ENCODE measurements around the gene ZNF778.
"Not testable (repeated sequence)": the region's sequence is repeated elsewhere in the genome, so short reads cannot be mapped to it uniquely, and the experiment has no call there.

ZNF778 gene

GRCh38 chr16:89184677-89184932 lies 32.9 kb upstream of the ZNF778 start:
- Histone ChIP-seq H3K4me3 (ENCODE audit: low read depth, low read length) (no peak overlapping the region), H3K9ac (ENCODE audit: low read length) (no peak overlapping the region), H3K27me3 (ENCODE audit: control insufficient read depth, insufficient read depth, low read length) (peaks cover 32% of the 10 kb centered on the region; the same call in 1 of the 2 replicates), H3K9me3 (ENCODE audit: control insufficient read depth, insufficient read depth, low read depth, low read length) (no peaks in the 10 kb centered on the region), H3K27ac (ENCODE audit: low read depth, low read length) (no peak overlapping the region), H3K36me3 (ENCODE audit: control insufficient read depth, insufficient read depth, low read length) (no peaks in the 10 kb centered on the region), H3K4me1 (ENCODE audit: control insufficient read depth, insufficient read depth, low read length) (no peaks in the 10 kb centered on the region)

DNA sequence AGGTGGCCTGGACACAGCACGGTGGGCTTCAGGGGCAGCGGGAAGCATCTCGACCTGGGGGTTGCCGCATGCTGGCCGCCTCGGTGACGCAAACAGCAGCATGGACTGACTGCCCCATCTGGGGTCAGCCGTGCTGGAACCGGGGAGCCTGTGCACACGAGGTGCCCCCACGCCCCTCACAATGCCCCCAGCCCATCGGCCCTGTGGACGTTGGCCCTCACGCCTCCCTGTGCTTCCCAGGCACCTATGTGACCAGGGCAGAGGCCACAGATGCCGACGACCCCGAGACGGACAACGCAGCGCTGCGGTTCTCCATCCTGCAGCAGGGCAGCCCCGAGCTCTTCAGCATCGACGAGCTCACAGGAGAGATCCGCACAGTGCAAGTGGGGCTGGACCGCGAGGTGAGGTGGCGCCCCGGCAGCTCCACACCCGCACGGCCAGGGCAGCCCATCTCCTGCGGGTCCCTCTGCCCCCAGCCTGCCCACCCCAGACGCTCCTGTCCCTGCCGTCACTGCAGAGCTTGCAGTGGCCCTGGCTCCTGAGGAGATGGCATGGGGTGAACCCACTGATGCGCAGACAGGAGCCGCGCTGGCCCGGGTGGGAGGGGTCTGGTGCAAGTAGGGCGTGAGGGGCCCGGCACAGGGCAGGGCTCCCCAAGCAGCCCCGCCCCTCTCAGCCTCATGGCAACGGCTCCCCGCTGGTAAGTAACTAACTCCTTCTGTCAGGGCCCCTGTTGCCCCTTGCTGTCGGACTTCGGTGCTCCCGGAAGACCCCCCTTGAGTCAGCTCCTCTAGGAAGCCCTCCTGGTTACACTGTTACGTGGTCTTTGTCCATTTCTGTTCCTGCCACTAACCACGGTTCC lies 32.3 kb upstream of the ZNF778 start:
- Histone ChIP-seq H3K27me3 (ENCODE audit: control insufficient read depth, insufficient read depth, low read length) (peaks cover 37% of the 10 kb centered on the region; the same call in 1 of the 2 replicates), H3K27ac (ENCODE audit: low read depth, low read length) (no peak overlapping the region), H3K9me3 (ENCODE audit: control insufficient read depth, insufficient read depth, low read depth, low read length) (no peaks in the 10 kb centered on the region), H3K4me3 (ENCODE audit: low read depth, low read length) (no peak overlapping the region), H3K9ac (ENCODE audit: low read length) (no peak overlapping the region), H3K36me3 (ENCODE audit: control insufficient read depth, insufficient read depth, low read length) (no peaks in the 10 kb centered on the region), H3K4me1 (ENCODE audit: control insufficient read depth, insufficient read depth, low read length) (no peaks in the 10 kb centered on the region)

DNA sequence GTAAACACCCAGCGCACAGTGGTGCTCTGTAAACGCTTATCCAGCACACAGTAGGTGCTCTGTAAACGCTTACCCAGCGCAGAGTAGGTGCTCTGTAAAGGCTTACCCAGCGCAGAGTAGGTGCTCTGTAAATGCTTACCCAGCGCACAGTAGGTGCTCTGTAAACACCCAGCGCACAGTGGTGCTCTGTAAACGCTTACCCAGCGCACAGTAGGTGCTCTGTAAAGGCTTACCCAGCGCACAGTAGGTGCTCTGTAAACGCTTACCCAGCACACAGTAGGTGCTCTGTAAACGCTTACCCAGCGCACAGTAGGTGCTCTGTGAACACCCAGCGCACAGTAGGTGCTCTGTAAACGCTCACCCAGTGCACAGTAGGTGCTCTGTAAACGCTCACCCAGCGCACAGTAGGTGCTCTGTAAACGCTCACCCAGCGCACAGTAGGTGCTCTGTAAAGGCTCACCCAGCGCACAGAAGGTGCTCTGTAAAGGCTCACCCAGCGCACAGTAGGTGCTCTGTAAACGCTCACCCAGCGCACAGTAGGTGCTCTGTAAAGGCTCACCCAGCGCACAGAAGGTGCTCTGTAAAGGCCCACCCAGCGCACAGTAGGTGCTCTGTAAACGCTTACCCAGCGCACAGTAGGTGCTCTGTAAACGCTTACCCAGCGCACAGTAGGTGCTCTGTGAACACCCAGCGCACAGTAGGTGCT lies 31.5 kb upstream of the ZNF778 start:
- H3K27ac ChIP-seq (ENCODE audit: low read depth, low read length); H3K9me3 ChIP-seq (ENCODE audit: control insufficient read depth, insufficient read depth, low read depth, low read length); H3K9ac ChIP-seq (ENCODE audit: low read length); H3K4me3 ChIP-seq (ENCODE audit: low read depth, low read length); H3K36me3 ChIP-seq (ENCODE audit: control insufficient read depth, insufficient read depth, low read length); H3K4me1 ChIP-seq (ENCODE audit: control insufficient read depth, insufficient read depth, low read length): not testable (repeated sequence)
- H3K27me3 ChIP-seq (ENCODE audit: control insufficient read depth, insufficient read depth, low read length): peaks cover 46% of the 10 kb centered on the region; the same call in 1 of the 2 replicates

GRCh38 chr16:89186593-89187031 lies 30.9 kb upstream of the ZNF778 start:
- not testable (repeated sequence) for H3K4me1 ChIP-seq (ENCODE audit: control insufficient read depth, insufficient read depth, low read length); H3K4me3 ChIP-seq (ENCODE audit: low read depth, low read length); H3K27ac ChIP-seq (ENCODE audit: low read depth, low read length); H3K9ac ChIP-seq (ENCODE audit: low read length); H3K9me3 ChIP-seq (ENCODE audit: control insufficient read depth, insufficient read depth, low read depth, low read length); H3K36me3 ChIP-seq (ENCODE audit: control insufficient read depth, insufficient read depth, low read length)
- H3K27me3 ChIP-seq (ENCODE audit: control insufficient read depth, insufficient read depth, low read length): peaks cover 52% of the 10 kb centered on the region

- H3K4me3 ChIP-seq (ENCODE audit: low read depth, low read length): no peak overlapping the region
- peaks cover 56% of the 10 kb centered on the region for H3K27me3 ChIP-seq (ENCODE audit: control insufficient read depth, insufficient read depth, low read length)
- H3K9ac ChIP-seq (ENCODE audit: low read length): no peak overlapping the region
- H3K36me3 ChIP-seq (ENCODE audit: control insufficient read depth, insufficient read depth, low read length): no peaks in the 10 kb centered on the region
- no peaks in the 10 kb centered on the region for H3K4me1 ChIP-seq (ENCODE audit: control insufficient read depth, insufficient read depth, low read length)
- H3K27ac ChIP-seq (ENCODE audit: low read depth, low read length): no peak overlapping the region
- H3K9me3 ChIP-seq (ENCODE audit: control insufficient read depth, insufficient read depth, low read depth, low read length): peaks cover 4% of the 10 kb centered on the region; the same call in 1 of the 2 replicates
Observed at GRCh38 chr16:89187032-89187769, 30.3 kb upstream of the ZNF778 start.

GRCh38 chr16:89187770-89188392 lies 29.6 kb upstream of the ZNF778 start:
- Histone ChIP-seq H3K9ac (ENCODE audit: low read length) (no peak overlapping the region), H3K36me3 (ENCODE audit: control insufficient read depth, insufficient read depth, low read length) (no peaks in the 10 kb centered on the region), H3K27ac (ENCODE audit: low read depth, low read length) (no peak overlapping the region), H3K9me3 (ENCODE audit: control insufficient read depth, insufficient read depth, low read depth, low read length) (peaks cover 4% of the 10 kb centered on the region; the same call in 1 of the 2 replicates), H3K27me3 (ENCODE audit: control insufficient read depth, insufficient read depth, low read length) (peaks cover 58% of the 10 kb centered on the region), H3K4me3 (ENCODE audit: low read depth, low read length) (no peak overlapping the region), H3K4me1 (ENCODE audit: control insufficient read depth, insufficient read depth, low read length) (no peaks in the 10 kb centered on the region)

DNA sequence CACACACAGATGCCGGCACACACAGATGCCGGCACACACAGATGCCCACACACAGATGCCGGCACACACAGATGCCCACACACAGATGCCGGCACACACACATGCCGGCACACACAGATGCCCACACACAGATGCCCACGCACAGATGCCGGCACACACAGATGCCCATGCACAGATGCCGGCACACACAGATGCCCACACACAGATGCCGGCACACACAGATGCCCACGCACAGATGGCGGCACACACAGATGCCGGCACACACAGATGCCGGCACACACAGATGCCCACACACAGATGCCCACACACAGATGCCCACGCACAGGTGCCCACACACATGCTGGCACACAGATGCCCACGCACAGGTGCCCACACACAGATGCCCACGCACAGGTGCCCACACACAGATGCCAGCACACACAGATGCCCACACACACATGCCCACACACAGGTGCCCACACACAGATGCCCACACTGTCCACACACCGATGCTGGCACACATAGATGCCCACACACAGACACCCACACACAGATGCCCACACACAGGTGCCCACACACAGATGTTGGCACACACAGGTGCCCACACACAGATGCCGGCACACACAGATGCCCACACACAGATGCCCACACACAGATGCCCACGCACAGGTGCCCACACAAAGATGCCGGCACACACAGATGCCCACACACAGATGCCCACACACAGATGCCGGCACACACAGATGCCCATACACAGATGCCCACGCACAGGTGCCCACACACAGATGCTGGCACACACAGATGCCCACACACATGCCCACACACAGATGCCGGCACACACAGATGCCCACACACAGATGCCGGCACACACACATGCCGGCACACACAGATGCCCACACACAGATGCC lies 28.8 kb upstream of the ZNF778 start:
- not testable (repeated sequence) for H3K36me3 ChIP-seq (ENCODE audit: control insufficient read depth, insufficient read depth, low read length); H3K4me1 ChIP-seq (ENCODE audit: control insufficient read depth, insufficient read depth, low read length); H3K9me3 ChIP-seq (ENCODE audit: control insufficient read depth, insufficient read depth, low read depth, low read length); H3K4me3 ChIP-seq (ENCODE audit: low read depth, low read length); H3K27ac ChIP-seq (ENCODE audit: low read depth, low read length); H3K9ac ChIP-seq (ENCODE audit: low read length)
- peaks cover 56% of the 10 kb centered on the region for H3K27me3 ChIP-seq (ENCODE audit: control insufficient read depth, insufficient read depth, low read length)

DNA sequence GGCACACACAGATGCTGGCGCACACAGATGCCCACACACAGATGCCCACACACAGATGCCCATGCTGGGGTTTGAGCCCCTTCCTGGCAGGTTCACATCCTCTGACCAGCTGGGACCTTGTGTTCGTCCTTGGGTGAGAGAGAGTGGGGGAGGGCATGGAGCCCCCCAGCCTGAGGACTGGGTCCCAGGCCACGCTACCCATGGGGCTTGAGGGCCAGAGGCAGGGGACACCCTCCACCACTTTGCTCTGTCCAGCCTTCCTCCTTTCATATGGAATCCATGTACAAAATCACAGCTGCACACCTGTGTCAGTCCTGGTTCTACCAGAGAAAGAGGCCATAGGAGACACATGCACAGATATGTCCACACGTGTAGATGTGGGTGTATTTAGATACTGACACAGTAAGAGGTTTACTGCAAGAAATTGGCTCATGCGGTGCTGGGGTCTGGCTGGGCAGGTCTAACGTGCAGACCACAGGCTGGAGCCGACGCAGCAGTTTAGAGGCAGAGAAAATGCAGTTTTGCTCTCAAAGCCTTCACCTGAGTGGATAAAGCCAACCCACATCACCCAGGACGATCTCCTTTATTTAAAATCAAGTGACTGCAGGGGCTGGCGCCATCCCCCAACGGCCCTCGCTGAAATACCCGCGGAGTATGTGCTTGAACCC lies 28.0 kb upstream of the ZNF778 start:
- no peaks in the 10 kb centered on the region for H3K4me1 ChIP-seq (ENCODE audit: control insufficient read depth, insufficient read depth, low read length)
- peaks cover 57% of the 10 kb centered on the region for H3K27me3 ChIP-seq (ENCODE audit: control insufficient read depth, insufficient read depth, low read length)
- no peak overlapping the region for H3K4me3 ChIP-seq (ENCODE audit: low read depth, low read length)
- H3K27ac ChIP-seq (ENCODE audit: low read depth, low read length): no peak overlapping the region
- no peak overlapping the region for H3K9ac ChIP-seq (ENCODE audit: low read length)
- no peaks in the 10 kb centered on the region for H3K36me3 ChIP-seq (ENCODE audit: control insufficient read depth, insufficient read depth, low read length)
- H3K9me3 ChIP-seq (ENCODE audit: control insufficient read depth, insufficient read depth, low read depth, low read length): peaks cover 4% of the 10 kb centered on the region; the same call in 1 of the 2 replicates

GRCh38 chr16:89190150-89190958 lies 27.1 kb upstream of the ZNF778 start:
- H3K4me1 ChIP-seq (ENCODE audit: control insufficient read depth, insufficient read depth, low read length): no peaks in the 10 kb centered on the region
- H3K9ac ChIP-seq (ENCODE audit: low read length): no peak overlapping the region
- peaks cover 4% of the 10 kb centered on the region; the same call in 1 of the 2 replicates for H3K9me3 ChIP-seq (ENCODE audit: control insufficient read depth, insufficient read depth, low read depth, low read length)
- no peak overlapping the region for H3K27ac ChIP-seq (ENCODE audit: low read depth, low read length)
- H3K27me3 ChIP-seq (ENCODE audit: control insufficient read depth, insufficient read depth, low read length): peaks cover 51% of the 10 kb centered on the region
- H3K36me3 ChIP-seq (ENCODE audit: control insufficient read depth, insufficient read depth, low read length): no peaks in the 10 kb centered on the region
- H3K4me3 ChIP-seq (ENCODE audit: low read depth, low read length): no peak overlapping the region

Measured in HUES6 (cell line).